IPS-18c (cell line): ENCODE measurements around the gene TBCCD1.
"Not testable (repeated sequence)": the region's sequence is repeated elsewhere in the genome, so short reads cannot be mapped to it uniquely, and the experiment has no call there.

Experiments used
- H3K4me3 ChIP-seq: 2 replicates; pipeline ENCODE4 v1.7.0; 2013; ENCODE audit warnings: low read depth, mild to moderate bottlenecking, low read length, moderate library complexity; ENCODE audit not compliant: insufficient read depth
- H3K9me3 ChIP-seq: one replicate; pipeline ENCODE4 v1.6.1; 2013; ENCODE audit warnings: mild to moderate bottlenecking, low read length, moderate library complexity; ENCODE audit not compliant: control insufficient read depth, insufficient read depth

The TBCCD1 gene

GRCh38 chr3:186599142-186599784 lies 32.1 kb upstream of the TBCCD1 start:
- H3K9me3 ChIP-seq: peaks cover 2% of the 10 kb centered on the region
- no peak overlapping the region for H3K4me3 ChIP-seq

- H3K9me3 ChIP-seq: no peaks in the 10 kb centered on the region
- no peak overlapping the region for H3K4me3 ChIP-seq
These were observed 31.6 kb upstream of the TBCCD1 start for GRCh38 chr3:186598794-186599141.

GRCh38 chr3:186598108-186598784 lies 31.1 kb upstream of the TBCCD1 start:
- Histone ChIP-seq H3K9me3 (no peaks in the 10 kb centered on the region), H3K4me3 (no peak overlapping the region)

GRCh38 chr3:186596568-186597287 lies 29.6 kb upstream of the TBCCD1 start:
- H3K4me3 ChIP-seq: peak overlapping the region; percentile 15; the same call in 1 of the 2 replicates
- no peaks in the 10 kb centered on the region for H3K9me3 ChIP-seq

GRCh38 chr3:186594591-186595113 lies 27.5 kb upstream of the TBCCD1 start:
- H3K4me3 ChIP-seq: no peak overlapping the region
- no peaks in the 10 kb centered on the region for H3K9me3 ChIP-seq

GRCh38 chr3:186593862-186594261 lies 26.7 kb upstream of the TBCCD1 start:
- no peaks in the 10 kb centered on the region for H3K9me3 ChIP-seq
- no peak overlapping the region for H3K4me3 ChIP-seq

GRCh38 chr3:186592682-186593081 lies 25.5 kb upstream of the TBCCD1 start:
- Histone ChIP-seq H3K4me3 (no peak overlapping the region), H3K9me3 (no peaks in the 10 kb centered on the region)

- no peak overlapping the region; the same call in 1 of the 2 replicates for H3K4me3 ChIP-seq
- no peaks in the 10 kb centered on the region for H3K9me3 ChIP-seq
These were observed 23.6 kb upstream of the TBCCD1 start for GRCh38 chr3:186590580-186591295.

- Histone ChIP-seq H3K9me3 (no peaks in the 10 kb centered on the region), H3K4me3 (no peak overlapping the region)
These were observed 22.9 kb upstream of the TBCCD1 start for GRCh38 chr3:186589856-186590579.

GRCh38 chr3:186589121-186589520 lies 22.0 kb upstream of the TBCCD1 start:
- Histone ChIP-seq H3K4me3 (no peak overlapping the region), H3K9me3 (no peaks in the 10 kb centered on the region)

GRCh38 chr3:186588632-186589031 lies 21.5 kb upstream of the TBCCD1 start:
- Histone ChIP-seq H3K9me3 (no peaks in the 10 kb centered on the region), H3K4me3 (no peak overlapping the region)

GRCh38 chr3:186587183-186587582 lies 20.0 kb upstream of the TBCCD1 start:
- Histone ChIP-seq H3K4me3 (no peak overlapping the region), H3K9me3 (no peaks in the 10 kb centered on the region)

- H3K9me3 ChIP-seq, H3K4me3 ChIP-seq: not testable (repeated sequence)
These were observed 19.1 kb upstream of the TBCCD1 start for GRCh38 chr3:186586245-186586644.

- Histone ChIP-seq H3K4me3 (no peak overlapping the region), H3K9me3 (no peaks in the 10 kb centered on the region)
These were observed 16.7 kb upstream of the TBCCD1 start for GRCh38 chr3:186583831-186584230.

GRCh38 chr3:186582541-186582940 lies 15.4 kb upstream of the TBCCD1 start:
- H3K4me3 ChIP-seq: no peak overlapping the region
- H3K9me3 ChIP-seq: no peaks in the 10 kb centered on the region

GRCh38 chr3:186580785-186581184 lies 13.6 kb upstream of the TBCCD1 start:
- H3K4me3 ChIP-seq: no peak overlapping the region
- no peaks in the 10 kb centered on the region for H3K9me3 ChIP-seq

GRCh38 chr3:186577521-186577920 lies 10.4 kb upstream of the TBCCD1 start:
- H3K4me3 ChIP-seq: no peak overlapping the region
- no peaks in the 10 kb centered on the region for H3K9me3 ChIP-seq
